SH-SY5Y (cell line): ENCODE measurements around the gene NAALADL2.

Experiments
- GATA2 ChIP-seq: IDR thresholded peaks from 2 replicates; pipeline ENCODE4 v1.6.1; 2011; ENCODE audit warnings: mild to moderate bottlenecking, low read depth, low read length
- GATA3 ChIP-seq: IDR thresholded peaks from 2 replicates; pipeline ENCODE4 v1.6.1; 2011; ENCODE audit warnings: low read depth, mild to moderate bottlenecking, low read length, moderate library complexity

- TF ChIP-seq GATA2 = no peak
- TF ChIP-seq GATA3 = no peak
Measured at GRCh38 chr3:175608911-175609310, 749.8 kb downstream of the NAALADL2 start.
